HCT116 (cell line): ENCODE measurements around the gene SLC5A3. TPM values are rescaled to one million over a fixed set of nuclear protein-coding genes. Genes with fewer than 3 reads are reported as not detected.

Experiments used
- ATAC-seq: fragments of 200-7000 bp; cut with Tn5 transposase; 2 replicates; pipeline ENCODE4 v1.9.1; 2020; ENCODE audit warnings: mild to moderate bottlenecking, moderate library complexity
- BruUV-seq: library from RNA; stranded (reverse); fragments of 400-500 nt; replicated peaks from 2 replicates; lab custom pipeline; 2021; lab: Mats Ljungman, UMichigan
- CTCF ChIA-PET: fragments of 300-600 bp; sonication (Branson Sonifier 250); formaldehyde crosslinking; loops from one replicate; lab custom pipeline; 2021; ENCODE audit warnings: antibody characterized with exemption; lab: Charles Lee
- POLR2A ChIA-PET: fragments of 300-600, 350-600 bp; sonication (Branson Sonifier 250); formaldehyde crosslinking; loops from one replicate; lab custom pipeline; 2021; ENCODE audit warnings: antibody characterized with exemption; lab: Charles Lee
- RAD21 ChIA-PET, 2 experiments: fragments of 300-600 bp; sonication (Branson Sonifier 250); formaldehyde crosslinking; loops; one replicate each; lab custom pipeline; 2023; ENCODE audit warnings: low total read pairs in 2 of 2; ENCODE audit not compliant: uncharacterized antibody in 2 of 2, unreplicated experiment in 2 of 2, low non-redundant PET in 1 of 2; lab: Charles Lee
- DNase-seq: peaks from one replicate; pipeline ENCODE4 v3.0.0-alpha.2; 2010; ENCODE audit warnings: low read depth, low spot score
- H2AFZ ChIP-seq: fragments of 200-600 bp; shearing (Covaris generic), sonication (generic); 2 replicates; pipeline ENCODE4 v1.6.1; 2017; ENCODE audit warnings: low read depth, mixed run types, mixed read lengths, antibody characterized with exemption, low read length; ENCODE audit not compliant: poor library complexity, severe bottlenecking
- H3K27ac ChIP-seq: 2 replicates; pipeline ENCODE4 v1.5.1; 2012; ENCODE audit warnings: low read depth, low read length
- H3K27me3 ChIP-seq: fragments of 200-600 bp; sonication (generic); 2 replicates; pipeline ENCODE4 v1.6.1; 2016; ENCODE audit warnings: mixed run types, low read length, mixed read lengths; ENCODE audit not compliant: insufficient read depth
- H3K36me3 ChIP-seq, 2 experiments: fragments of 200-500 bp in 1 of 2; fragments of 200-600 bp in 1 of 2; sonication (Bioruptor generic) in 1 of 2; sonication (generic) in 1 of 2; 2 replicates each; pipeline versions ENCODE4 v1.5.1 to v1.6.1; 2014 to 2016; ENCODE audit warnings: low read length in 2 of 2, inconsistent platforms in 1 of 2, mixed read lengths in 1 of 2, mixed run types in 1 of 2; ENCODE audit not compliant: insufficient read depth in 2 of 2, control insufficient read depth in 1 of 2
- H3K4me1 ChIP-seq, 2 experiments: fragments of 200-600 bp in 1 of 2; sonication (generic) in 1 of 2; 2 replicates each; pipeline versions ENCODE4 v1.5.1 to v1.6.1; 2012 to 2017; ENCODE audit warnings: low read length in 2 of 2, inconsistent platforms in 1 of 2, mild to moderate bottlenecking in 1 of 2, mixed read lengths in 1 of 2, mixed run types in 1 of 2, moderate library complexity in 1 of 2; ENCODE audit not compliant: insufficient read depth in 2 of 2, control insufficient read depth in 1 of 2
- H3K4me2 ChIP-seq: fragments of 200-600 bp; sonication (generic); 2 replicates; pipeline ENCODE4 v1.6.1; 2017; ENCODE audit warnings: mixed run types, low read length, mixed read lengths
- H3K4me3 ChIP-seq, 2 experiments: fragments of 200-600 bp in 1 of 2; sonication (generic) in 1 of 2; replicated peaks in 1 of 2; 2 replicates each; pipeline ENCODE4 v1.5.1; 2011 to 2016; ENCODE audit warnings: low read length in 2 of 2, control low read depth in 1 of 2, low read depth in 1 of 2, mild to moderate bottlenecking in 1 of 2, mixed read lengths in 1 of 2, mixed run types in 1 of 2
- H3K79me2 ChIP-seq: fragments of 200-600 bp; sonication (generic); 2 replicates; pipeline ENCODE4 v1.6.1; 2017; ENCODE audit warnings: mild to moderate bottlenecking, mixed run types, low read length, moderate library complexity, mixed read lengths; ENCODE audit not compliant: insufficient read depth
- H3K9ac ChIP-seq: fragments of 200-600 bp; sonication (generic); 2 replicates; pipeline ENCODE4 v1.6.1; 2016; ENCODE audit warnings: low read length, mixed read lengths
- H3K9me2 ChIP-seq: fragments of 200-600 bp; sonication (generic), shearing (Covaris generic); 2 replicates; pipeline ENCODE4 v1.6.1; 2017; ENCODE audit warnings: mixed run types, mild to moderate bottlenecking, moderate library complexity; ENCODE audit not compliant: insufficient read depth
- H3K9me3 ChIP-seq, 2 experiments: fragments of 200-500 bp in 1 of 2; fragments of 200-600 bp in 1 of 2; sonication (Bioruptor generic) in 1 of 2; sonication (generic) in 1 of 2; 2 replicates each; pipeline ENCODE4 v1.6.1; 2014 to 2017; ENCODE audit warnings: low read length in 2 of 2, mixed read lengths in 2 of 2, inconsistent platforms in 1 of 2, low read depth in 1 of 2, mild to moderate bottlenecking in 1 of 2, mixed run types in 1 of 2, moderate library complexity in 1 of 2; ENCODE audit not compliant: control insufficient read depth in 1 of 2, insufficient read depth in 1 of 2
- H4K20me1 ChIP-seq: fragments of 200-600 bp; sonication (generic), shearing (Covaris generic); 2 replicates; pipeline ENCODE4 v1.6.1; 2017; ENCODE audit warnings: mixed run types, mild to moderate bottlenecking, moderate library complexity; ENCODE audit not compliant: insufficient read depth
- ATF3 ChIP-seq: IDR thresholded peaks from 2 replicates; pipeline ENCODE4 v1.6.1; 2012
- CBX3 ChIP-seq: IDR thresholded peaks from 2 replicates; pipeline ENCODE4 v1.6.1; 2012; ENCODE audit warnings: low read depth
- CEBPB ChIP-seq: IDR thresholded peaks from 2 replicates; pipeline ENCODE4 v1.6.1; 2012; ENCODE audit warnings: low read depth
- EGR1 ChIP-seq: IDR thresholded peaks from 2 replicates; pipeline ENCODE4 v1.6.1; 2012; ENCODE audit warnings: low read depth
- EZH2 ChIP-seq: fragments of 200-600 bp; sonication (generic); IDR thresholded peaks from 2 replicates; pipeline ENCODE4 v1.6.1; 2017; ENCODE audit warnings: antibody characterized with exemption, mixed run types
- FOSL1 ChIP-seq: IDR thresholded peaks from 2 replicates; pipeline ENCODE4 v1.6.1; 2012; ENCODE audit warnings: low read depth
- JUND ChIP-seq: IDR thresholded peaks from 2 replicates; pipeline ENCODE4 v1.6.1; 2012
- MAX ChIP-seq: IDR thresholded peaks from 2 replicates; pipeline ENCODE4 v1.6.1; 2012
- POLR2A ChIP-seq: IDR thresholded peaks from 2 replicates; pipeline ENCODE4 v1.7.0; 2011; ENCODE audit warnings: borderline replicate concordance; ENCODE audit not compliant: insufficient read depth, insufficient read length; ENCODE audit errors: extremely low read depth
- POLR2AphosphoS5 ChIP-seq: IDR thresholded peaks from 2 replicates; pipeline ENCODE4 v1.6.1; 2011; ENCODE audit warnings: mild to moderate bottlenecking, low read depth, low read length, moderate library complexity
- REST ChIP-seq: IDR thresholded peaks from 2 replicates; pipeline ENCODE4 v1.6.1; 2012; ENCODE audit warnings: low read depth
- SP1 ChIP-seq: IDR thresholded peaks from 2 replicates; pipeline ENCODE4 v1.6.1; 2012; ENCODE audit warnings: low read depth
- SRF ChIP-seq: IDR thresholded peaks from 2 replicates; pipeline ENCODE4 v1.6.1; 2012; ENCODE audit warnings: low read depth
- YY1 ChIP-seq: IDR thresholded peaks from 2 replicates; pipeline ENCODE4 v1.6.1; 2011; ENCODE audit warnings: low read length, low read depth, moderate library complexity, mild to moderate bottlenecking; ENCODE audit not compliant: insufficient replicate concordance; ENCODE audit errors: extremely low read depth
- ZBTB33 ChIP-seq: IDR thresholded peaks from 2 replicates; pipeline ENCODE4 v1.6.1; 2011; ENCODE audit warnings: mild to moderate bottlenecking, low read length, moderate library complexity; ENCODE audit not compliant: insufficient replicate concordance; ENCODE audit errors: extremely low read depth
- ZNF274 ChIP-seq: fragments of 200-500 bp; sonication (Bioruptor generic); IDR thresholded peaks from 2 replicates; pipeline ENCODE4 v1.6.1; 2014; ENCODE audit warnings: mild to moderate bottlenecking, low read depth, low read length, inconsistent platforms
- intact Hi-C: fragments of 100-400 bp; cut with micrococcal nuclease; formaldehyde crosslinking; loops from 2 replicates; pipeline ENCODE4 v1.10.0; 2022
- total RNA-seq: library from RNA; stranded (reverse); gene quantifications from one replicate; pipeline ENCODE4 v1.2.1, GENCODE V29; 2021; ENCODE audit not compliant: unreplicated experiment

SLC5A3 gene
- total RNA-seq, 1 experiment from 2014 or later = 11.8 TPM

GRCh38 chr21:34112316-34113033, 39.1 kb downstream of the SLC5A3 start:
- TF ChIP-seq MAX (no peak), SP1 (no peak), EZH2 (no peak), JUND (no peak), SRF (no peak), POLR2AphosphoS5 (no peak), ATF3 (no peak), ZNF274 (no peak), CBX3 (no peak), FOSL1 (no peak), REST (no peak), EGR1 (no peak), POLR2A (no peak), CEBPB (no peak), YY1 (no peak), ZBTB33 (no peak)
- no peaks in the 10 kb centered on the region for H3K27me3 ChIP-seq
- H4K20me1 ChIP-seq = no peaks in the 10 kb centered on the region
- H3K36me3 ChIP-seq = no peaks in the 10 kb centered on the region
- H2AFZ ChIP-seq = no peak overlapping the region
- H3K9ac ChIP-seq = no peak overlapping the region
- no TSS peak for BruUV-seq
- ChIA-PET POLR2A (no interaction called here), CTCF (no interaction called here), RAD21 (no interaction called here)
- no peak overlapping the region for H3K27ac ChIP-seq
- DNase-seq (no peak), ATAC-seq (no peak)
- H3K79me2 ChIP-seq = peaks cover 35% of the 10 kb centered on the region
- H3K4me2 ChIP-seq = no peak overlapping the region
- no peaks in the 10 kb centered on the region; a peak in 1 of 4 replicates for H3K4me1 ChIP-seq
- no peaks in the 10 kb centered on the region for H3K9me3 ChIP-seq
- no peak overlapping the region for H3K4me3 ChIP-seq
- no peaks in the 10 kb centered on the region for H3K9me2 ChIP-seq
- intact Hi-C loops = no loop called here
